K562 (cell line): Measurements from ENCODE around the gene UQCRC2. TPM values are rescaled to one million over a fixed set of nuclear protein-coding genes. Genes with fewer than 3 reads are reported as not detected.

Source experiments
- ATAC-seq: fragments of 200-7000 bp; cut with Tn5 transposase; 3 replicates; pipeline ENCODE4 v1.9.1; 2020; ENCODE audit warnings: moderate library complexity
- BruUV-seq: library from RNA; stranded (reverse); fragments of 400-500 nt; replicated peaks from 2 replicates; lab custom pipeline; 2021; lab: Mats Ljungman, UMichigan
- CTCF ChIA-PET: fragments of 300-600 bp; formaldehyde crosslinking; extraction: SDS; loops from one replicate; lab custom pipeline; 2021; ENCODE audit warnings: low intra/inter-chr PET ratio; lab: Yijun Ruan, JAX
- POLR2A ChIA-PET: fragments of 300-600, 350-650 bp; sonication (Branson Sonifier 250); formaldehyde crosslinking; extraction: SDS; loops from one replicate; lab custom pipeline; 2021; ENCODE audit warnings: antibody characterized with exemption, inconsistent platforms; lab: Yijun Ruan, JAX
- DNase-seq, 4 experiments: peaks; one replicate each; pipeline versions ENCODE4 v3.0.0 to v3.0.0-alpha.2; 2011 to 2018; ENCODE audit warnings: low spot score in 3 of 4, mixed read lengths in 3 of 4; ENCODE audit errors: extremely low read depth in 1 of 4
- FAIRE-seq: peaks from 2 replicates; lab custom pipeline; 2011; peaks lifted over from hg19 to GRCh38; lab: Jason Lieb, UNC
- H2AFZ ChIP-seq: 2 replicates; pipeline ENCODE4 v1.6.0; 2011; ENCODE audit warnings: low read depth, low read length, control low read depth, inconsistent platforms
- H3K27ac ChIP-seq: fragments of 200-600 bp; 3 replicates; pipeline ENCODE4 v1.8.0; 2011; ENCODE audit warnings: low read depth, mild to moderate bottlenecking, control low read depth, inconsistent platforms, low read length, moderate library complexity, mixed read lengths; ENCODE audit errors: extremely low read depth
- H3K27me3 ChIP-seq, 2 experiments: fragments of 300-600 bp in 1 of 2; 2 replicates in 1 of 2; 3 replicates in 1 of 2; pipeline versions ENCODE4 v1.6.0 to v1.8.0; 2011; ENCODE audit warnings: inconsistent platforms in 2 of 2, low read length in 2 of 2, mild to moderate bottlenecking in 1 of 2, mixed read lengths in 1 of 2, moderate library complexity in 1 of 2; ENCODE audit not compliant: control insufficient read depth in 2 of 2, insufficient read depth in 2 of 2
- H3K36me3 ChIP-seq: fragments of 300-600 bp; 3 replicates; pipeline ENCODE4 v1.8.0; 2011; ENCODE audit warnings: mild to moderate bottlenecking, low read length, inconsistent platforms; ENCODE audit not compliant: control insufficient read depth, insufficient read depth
- H3K4me1 ChIP-seq, 2 experiments: fragments of 200-600 bp in 1 of 2; replicated peaks in 1 of 2; 2 replicates in 1 of 2; 3 replicates in 1 of 2; pipeline versions ENCODE4 v1.5.1 to v1.8.0; 2011; ENCODE audit warnings: inconsistent platforms in 2 of 2, low read length in 2 of 2, mild to moderate bottlenecking in 1 of 2, mixed read lengths in 1 of 2, moderate library complexity in 1 of 2; ENCODE audit not compliant: control insufficient read depth in 2 of 2, insufficient read depth in 2 of 2
- H3K4me2 ChIP-seq: 2 replicates; pipeline ENCODE4 v1.6.1; 2011; ENCODE audit warnings: low read length, control low read depth, inconsistent platforms, mixed read lengths; ENCODE audit not compliant: insufficient read depth
- H3K4me3 ChIP-seq: fragments of 200-600 bp; sonication (generic), shearing (Covaris generic); 2 replicates; pipeline ENCODE4 v1.5.1; 2016; ENCODE audit warnings: control low read depth, inconsistent platforms
- H3K79me2 ChIP-seq: fragments of 200-600 bp; 3 replicates; pipeline ENCODE4 v1.8.0; 2011; ENCODE audit warnings: low read length, inconsistent platforms; ENCODE audit not compliant: control insufficient read depth, insufficient read depth
- H3K9ac ChIP-seq, 2 experiments: 2 replicates each; pipeline versions ENCODE4 v1.6.0 to v1.6.1; 2011; ENCODE audit warnings: low read depth in 2 of 2, low read length in 2 of 2, control low read depth in 1 of 2, inconsistent platforms in 1 of 2, mild to moderate bottlenecking in 1 of 2, mixed read lengths in 1 of 2; ENCODE audit not compliant: insufficient read depth in 1 of 2
- H3K9me1 ChIP-seq: one replicate; pipeline ENCODE4 v1.6.0; 2011; ENCODE audit warnings: inconsistent platforms, mild to moderate bottlenecking, low read length, moderate library complexity; ENCODE audit not compliant: control insufficient read depth, insufficient read depth
- H3K9me3 ChIP-seq: replicated peaks from 2 replicates; pipeline ENCODE4 v1.5.1; 2011; ENCODE audit warnings: low read depth, low read length, inconsistent platforms; ENCODE audit not compliant: control insufficient read depth, insufficient read depth
- H4K20me1 ChIP-seq: replicated peaks from 2 replicates; pipeline ENCODE4 v1.6.1; 2011; ENCODE audit warnings: low read length, inconsistent platforms, mixed read lengths; ENCODE audit not compliant: control insufficient read depth, insufficient read depth
- CREB1 ChIP-seq, 2 experiments: sonication (generic) in 1 of 2; formaldehyde crosslinking in 1 of 2; IDR thresholded peaks; 2 replicates each; pipeline versions ENCODE4 v1.6.1 to v1.8.0; 2012 to 2022; ENCODE audit warnings: inconsistent platforms in 1 of 2, mild to moderate bottlenecking in 1 of 2, missing genetic modification reagents in 1 of 2, moderate library complexity in 1 of 2
- HIVEP1 ChIP-seq: fragments of 250-450 bp; sonication (Bioruptor Pico); IDR thresholded peaks from 2 replicates; pipeline ENCODE4 v1.4.0; 2020; ENCODE audit warnings: mild to moderate bottlenecking
- HNRNPK ChIP-seq: fragments of 200-400 bp; formaldehyde crosslinking; IDR thresholded peaks from one replicate; pipeline ENCODE4 v1.6.1; 2018; ENCODE audit warnings: mild to moderate bottlenecking, low read depth, low read length; ENCODE audit not compliant: poor library complexity, severe bottlenecking
- KDM2B ChIP-seq: fragments of 250-450 bp; sonication (Bioruptor Pico); IDR thresholded peaks from 2 replicates; pipeline ENCODE4 v1.8.0; 2021; ENCODE audit warnings: mild to moderate bottlenecking, moderate library complexity
- MAFG ChIP-seq: fragments of 450-650 bp; conservative IDR thresholded peaks from 2 replicates; pipeline ENCODE4 v1.6.1; 2016; ENCODE audit warnings: missing genetic modification characterization, missing compliant biosample characterization
- PHTF2 ChIP-seq: fragments of 250-450 bp; sonication (Bioruptor Pico); IDR thresholded peaks from 2 replicates; pipeline ENCODE4 v1.5.0; 2021; ENCODE audit warnings: mild to moderate bottlenecking
- PKNOX1 ChIP-seq: fragments of 450-650 bp; IDR thresholded peaks from 2 replicates; pipeline ENCODE4 v1.6.1; 2016
- ZBTB34 ChIP-seq: fragments of 250-450 bp; sonication (Bioruptor Pico); IDR thresholded peaks from 2 replicates; pipeline ENCODE4 v1.8.0; 2021; ENCODE audit warnings: mild to moderate bottlenecking, moderate library complexity
- ZNF583 ChIP-seq: fragments of 250-450 bp; sonication (Bioruptor Pico); IDR thresholded peaks from 2 replicates; pipeline ENCODE4 v1.4.0; 2020
- ZNF584 ChIP-seq: fragments of 200-800 bp; sonication (Bioruptor generic); IDR thresholded peaks from 2 replicates; pipeline ENCODE4 v1.6.1; 2016; ENCODE audit warnings: low read depth, mild to moderate bottlenecking, missing genetic modification characterization, missing compliant biosample characterization
- WGBS: fragments of 100-300 bp; shearing (Covaris generic); methylation state at CpG from one replicate; pipeline ENCODE4 v1.1.6; 2016; ENCODE audit warnings: low coverage, mixed read lengths; ENCODE audit not compliant: insufficient coverage; ENCODE audit errors: missing lambda C conversion rate; 5-methylcytosine and 5-hydroxymethylcytosine counted together
- in situ Hi-C: fragments of 300-500 bp; cut with MboI; formaldehyde crosslinking; loops from 4 replicates; pipeline ENCODE4 v1.15.0; 2018; ENCODE audit warnings: inconsistent platforms, mixed read lengths
- intact Hi-C: fragments of 100-400 bp; cut with micrococcal nuclease; formaldehyde crosslinking; loops from 2 replicates; pipeline ENCODE4 v1.14.2; 2022
- polyA plus RNA-seq, 8 experiments: library from polyadenylated mRNA; depleted of rRNA in 4 of 8; stranded (reverse) in 5 of 8; unstranded in 3 of 8; fragments of >200 nt; fragmentation: Nextera tagmentation in 2 of 8; fragmentation: Illumina TruSeq in 1 of 8; extraction: Ambion mirVana in 2 of 8; extraction: Trizol in 1 of 8; gene quantifications; 2 replicates each; pipeline versions ENCODE4 v1.2.1 to v1.2.3, GENCODE V29; 2011 to 2014; ENCODE audit warnings: inconsistent platforms in 1 of 8, missing spikeins in 1 of 8
- total RNA-seq, 7 experiments: library from RNA; depleted of rRNA in 6 of 7; stranded (reverse); fragments of >200 nt in 6 of 7; fragmentation: Illumina TruSeq in 2 of 7; extraction: Trizol in 2 of 7; gene quantifications; 2 replicates each; pipeline versions ENCODE4 v1.2.1 to v1.2.3, GENCODE V29; 2011 to 2021; ENCODE audit warnings: low replicate concordance in 1 of 7

Gene UQCRC2
- total and polyA plus RNA-seq, 9 of the 15 experiments (the other 6 are each of a cell fraction or from before 2014, with no cell fraction given): 177 to 516 (median 319) TPM

DNA sequence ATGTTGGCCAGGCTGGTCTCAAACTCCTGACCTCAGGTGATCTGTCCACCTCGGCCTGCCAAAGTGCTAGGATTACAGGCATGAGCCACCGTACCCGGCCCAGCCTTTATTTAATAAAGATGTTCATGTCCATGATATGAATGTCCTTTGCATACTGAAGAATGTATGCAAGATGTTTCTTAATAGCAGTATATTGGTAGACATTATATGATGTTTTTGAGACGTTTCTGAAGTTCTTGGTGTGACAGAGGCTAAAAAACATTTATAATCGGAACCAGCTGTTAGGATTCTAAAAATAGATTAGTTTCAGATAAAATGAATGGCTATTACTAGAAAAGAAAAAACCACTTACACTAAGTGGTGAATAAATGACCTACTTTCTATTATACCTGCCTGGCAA, 36.0 kb downstream of the UQCRC2 start:
- Histone ChIP-seq H3K4me3 (no peak overlapping the region), H3K9me3 (no peaks in the 10 kb centered on the region), H3K36me3 (peaks cover 20% of the 10 kb centered on the region), H3K9ac (no peak overlapping the region)
- in situ Hi-C loops: no loop called here
- no TSS peak for BruUV-seq
- TF ChIP-seq MAFG (tag): no peak
- no peak for TF ChIP-seq ZNF584 (CRISPR knock-in tag)
- TF ChIP-seq KDM2B (CRISPR knock-in tag): no peak
- no peak for TF ChIP-seq CREB1 (IDR thresholded peaks at IDR 0.05)
- no peak for TF ChIP-seq CREB1 (CRISPR knock-in tag; IDR thresholded peaks at IDR 0.05)
- no peak for TF ChIP-seq PHTF2 (CRISPR knock-in tag)
- TF ChIP-seq HIVEP1 (CRISPR knock-in tag): no peak
- TF ChIP-seq, all 486 proteins: peak for 0
- H3K9me1 ChIP-seq: no peaks in the 10 kb centered on the region
- no peak for ATAC-seq
- ChIA-PET POLR2A (interaction anchor here (0.7 to 2.8 kb wide), 3 partner anchors 10 to 36 kb away, joined by 3 to 10 read pairs (median 7); partner anchors contain the start of gene UQCRC2), CTCF (no interaction called here)
- no peak for FAIRE-seq
- no peak for DNase-seq
- H3K27me3 ChIP-seq: no peaks in the 10 kb centered on the region
- no peaks in the 10 kb centered on the region for H4K20me1 ChIP-seq
- peaks cover 0 to under 1% of the 10 kb centered on the region in 2 experiments; a peak in 2 of 5 replicates for H3K4me1 ChIP-seq
- H3K4me2 ChIP-seq: no peak overlapping the region
- H2AFZ ChIP-seq: no peak overlapping the region
- whole genome bisulfite sequencing: 48% methylated on average over 5 of the region's 5 CpGs
- H3K27ac ChIP-seq: no peak overlapping the region
- no peaks in the 10 kb centered on the region for H3K79me2 ChIP-seq
- intact Hi-C loops: no loop called here

DNA sequence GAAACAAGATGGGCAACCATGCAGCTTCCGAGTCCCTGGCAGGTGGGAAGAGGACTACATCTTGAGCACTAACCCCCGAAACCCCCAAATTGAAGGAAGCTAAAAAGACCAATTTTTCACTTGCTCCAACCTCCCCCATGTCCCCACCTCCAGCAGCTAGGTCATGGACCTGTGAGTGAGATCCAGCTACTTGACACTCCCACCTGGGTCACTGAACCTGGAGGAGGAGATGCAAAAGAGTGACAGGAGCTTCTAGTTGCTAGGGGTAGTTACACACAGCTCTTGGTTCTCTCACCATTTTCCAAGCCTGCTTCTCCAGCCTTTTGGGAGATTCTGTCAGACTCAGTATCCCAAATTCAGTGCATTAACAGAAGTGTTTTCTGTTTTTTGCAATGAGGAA, 36.6 kb downstream of the UQCRC2 start:
- DNase-seq (no peak), ATAC-seq (no peak)
- TF ChIP-seq ZNF583 (CRISPR knock-in tag): no peak
- peak; percentile 21; the same call in 1 of the 2 replicates for TF ChIP-seq PKNOX1
- no peak for TF ChIP-seq HNRNPK
- no peak for TF ChIP-seq ZBTB34 (CRISPR knock-in tag)
- TF ChIP-seq, all 486 proteins: peak for 1
- BruUV-seq: no TSS peak
- Histone ChIP-seq H3K9me3 (no peaks in the 10 kb centered on the region), H3K79me2 (no peaks in the 10 kb centered on the region), H4K20me1 (no peaks in the 10 kb centered on the region), H3K9me1 (no peaks in the 10 kb centered on the region), H3K36me3 (peaks cover 13% of the 10 kb centered on the region), H3K27me3 (no peaks in the 10 kb centered on the region), H3K9ac (no peak overlapping the region), H3K27ac (no peak overlapping the region), H3K4me2 (no peak overlapping the region), H3K4me3 (no peak overlapping the region), H3K4me1 (peaks cover 0 to 6% of the 10 kb centered on the region in 2 experiments; a peak in 4 of 5 replicates), H2AFZ (no peak overlapping the region)
- intact Hi-C loops (no loop called here), in situ Hi-C loops (no loop called here)
- ChIA-PET POLR2A (interaction anchor here (0.7 to 2.8 kb wide), 6 partner anchors 9 to 409 kb away, joined by 3 to 10 read pairs (median 4); partner anchors contain the start of gene UQCRC2), CTCF (no interaction called here)
- WGBS: 46% methylated on average over 2 of the region's 2 CpGs
- FAIRE-seq: no peak
